SH-SY5Y (cell line): ENCODE data around the gene DOK7.

ENCODE experiments used
- GATA2 ChIP-seq: IDR thresholded peaks from 2 replicates; pipeline ENCODE4 v1.6.1; 2011; ENCODE audit warnings: mild to moderate bottlenecking, low read depth, low read length
- GATA3 ChIP-seq: IDR thresholded peaks from 2 replicates; pipeline ENCODE4 v1.6.1; 2011; ENCODE audit warnings: low read depth, mild to moderate bottlenecking, low read length, moderate library complexity

- TF ChIP-seq GATA2: no peak
- TF ChIP-seq GATA3: no peak
Observed at GRCh38 chr4:3467601-3468031, 4.5 kb downstream of the DOK7 start.
